ENCODE measurements around the gene ZNF837. TPM values are rescaled to one million over a fixed set of nuclear protein-coding genes. Genes with fewer than 3 reads are reported as not detected.

The ZNF837 gene
- total and polyA plus RNA-seq, 2 donors, result 2.9 to 3.8 TPM

- Histone ChIP-seq H3K36me3 (ENCODE audit: control insufficient read depth in 2 of 2, insufficient read depth in 2 of 2, low read length in 1 of 2) (peaks cover 0 to 4% of the 10 kb centered on the region in 2 donors), H3K27me3 (ENCODE audit: control insufficient read depth in 2 of 2, insufficient read depth in 1 of 2, low read length in 1 of 2) (peaks cover 22 to 75% of the 10 kb centered on the region in 2 donors), H3K27ac (ENCODE audit: low read depth in 1 of 2, low read length in 1 of 2) (no peak overlapping the region), H3K9me3 (ENCODE audit: control insufficient read depth in 2 of 2, insufficient read depth in 1 of 2, low read length in 1 of 2) (peaks cover 0 to 13% of the 10 kb centered on the region in 2 donors), H3K4me1 (ENCODE audit: control insufficient read depth in 2 of 2, insufficient read depth in 2 of 2, low read length in 2 of 2) (peaks cover 8 to 25% of the 10 kb centered on the region in 2 donors), H3K4me3 (ENCODE audit: low read length in 2 of 2) (no peak overlapping the region)
- WGBS, result 97% methylated on average over 15 of the region's 15 CpGs
- DNase-seq (ENCODE audit: low read depth in 6 of 9, low spot score in 9 of 9), result no peak
These were observed 26.9 kb downstream of the ZNF837 start for GRCh38 chr19:58353717-58354477.

GRCh38 chr19:58352760-58353671 is 27.8 kb downstream of the ZNF837 start, which contains the start of gene A1BG:
TSS of gene A1BG (minus strand) at chr19:58353492. CDS start at chr19:58353437, 55 bp downstream.
- no peak within 1 kb of the TSS for H3K4me3 ChIP-seq (ENCODE audit: low read length in 2 of 2)
- peaks cover 8 to 28% of the 10 kb centered on the region in 2 donors for H3K4me1 ChIP-seq (ENCODE audit: control insufficient read depth in 2 of 2, insufficient read depth in 2 of 2, low read length in 2 of 2)
- H3K27me3 ChIP-seq (ENCODE audit: control insufficient read depth in 2 of 2, insufficient read depth in 1 of 2, low read length in 1 of 2), result peaks cover 22 to 76% of the 10 kb centered on the region in 2 donors
- H3K9me3 ChIP-seq (ENCODE audit: control insufficient read depth in 2 of 2, insufficient read depth in 1 of 2, low read length in 1 of 2), result peaks cover 0 to 13% of the 10 kb centered on the region in 2 donors
- DNase-seq (ENCODE audit: low read depth in 6 of 9, low spot score in 9 of 9), result no peak
- peaks cover 0 to 4% of the 10 kb centered on the region in 2 donors for H3K36me3 ChIP-seq (ENCODE audit: control insufficient read depth in 2 of 2, insufficient read depth in 2 of 2, low read length in 1 of 2)
- H3K27ac ChIP-seq (ENCODE audit: low read depth in 1 of 2, low read length in 1 of 2), result no peak within 1 kb of the TSS
- WGBS, result 96% methylated on average over 26 of the region's 26 CpGs

GRCh38 chr19:58351990-58352755 is 28.7 kb downstream of the ZNF837 start:
- H3K4me3 ChIP-seq (ENCODE audit: low read length in 2 of 2), result no peak overlapping the region
- WGBS, result 95% methylated on average over 23 of the region's 23 CpGs
- H3K27me3 ChIP-seq (ENCODE audit: control insufficient read depth in 2 of 2, insufficient read depth in 1 of 2, low read length in 1 of 2), result peaks cover 21 to 75% of the 10 kb centered on the region in 2 donors
- peaks cover 0 to 14% of the 10 kb centered on the region in 2 donors for H3K9me3 ChIP-seq (ENCODE audit: control insufficient read depth in 2 of 2, insufficient read depth in 1 of 2, low read length in 1 of 2)
- no peak for DNase-seq (ENCODE audit: low read depth in 6 of 9, low spot score in 9 of 9)
- H3K27ac ChIP-seq (ENCODE audit: low read depth in 1 of 2, low read length in 1 of 2), result no peak overlapping the region
- H3K4me1 ChIP-seq (ENCODE audit: control insufficient read depth in 2 of 2, insufficient read depth in 2 of 2, low read length in 2 of 2), result peaks cover 8 to 34% of the 10 kb centered on the region in 2 donors
- peaks cover 0 to 4% of the 10 kb centered on the region in 2 donors for H3K36me3 ChIP-seq (ENCODE audit: control insufficient read depth in 2 of 2, insufficient read depth in 2 of 2, low read length in 1 of 2)

DNA sequence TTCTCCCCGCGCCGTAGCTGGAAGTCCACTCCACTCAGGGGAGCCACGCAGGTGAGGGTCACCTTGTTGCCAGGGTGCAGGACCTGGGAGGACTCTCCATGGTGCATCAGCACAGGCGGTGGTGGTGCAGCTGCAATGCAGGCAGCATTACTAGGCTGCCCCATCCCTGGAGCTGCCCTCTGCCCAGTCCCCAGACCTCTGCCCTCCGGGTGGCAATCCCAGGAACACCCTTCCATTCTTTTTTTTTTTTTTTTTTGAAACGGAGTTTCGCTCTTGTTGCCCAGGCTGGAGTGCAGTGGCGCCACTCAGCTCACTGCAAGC is 29.3 kb downstream of the ZNF837 start:
- peaks cover 11 to 35% of the 10 kb centered on the region in 2 donors for H3K4me1 ChIP-seq (ENCODE audit: control insufficient read depth in 2 of 2, insufficient read depth in 2 of 2, low read length in 2 of 2)
- peaks cover 15 to 73% of the 10 kb centered on the region in 2 donors for H3K27me3 ChIP-seq (ENCODE audit: control insufficient read depth in 2 of 2, insufficient read depth in 1 of 2, low read length in 1 of 2)
- peaks cover 0 to 4% of the 10 kb centered on the region in 2 donors for H3K36me3 ChIP-seq (ENCODE audit: control insufficient read depth in 2 of 2, insufficient read depth in 2 of 2, low read length in 1 of 2)
- no peak overlapping the region for H3K27ac ChIP-seq (ENCODE audit: low read depth in 1 of 2, low read length in 1 of 2)
- no peak overlapping the region for H3K4me3 ChIP-seq (ENCODE audit: low read length in 2 of 2)
- 97% methylated on average over 9 of the region's 9 CpGs for WGBS
- peaks cover 0 to 13% of the 10 kb centered on the region in 2 donors for H3K9me3 ChIP-seq (ENCODE audit: control insufficient read depth in 2 of 2, insufficient read depth in 1 of 2, low read length in 1 of 2)
- DNase-seq (ENCODE audit: low read depth in 6 of 9, low spot score in 9 of 9), result no peak

DNA sequence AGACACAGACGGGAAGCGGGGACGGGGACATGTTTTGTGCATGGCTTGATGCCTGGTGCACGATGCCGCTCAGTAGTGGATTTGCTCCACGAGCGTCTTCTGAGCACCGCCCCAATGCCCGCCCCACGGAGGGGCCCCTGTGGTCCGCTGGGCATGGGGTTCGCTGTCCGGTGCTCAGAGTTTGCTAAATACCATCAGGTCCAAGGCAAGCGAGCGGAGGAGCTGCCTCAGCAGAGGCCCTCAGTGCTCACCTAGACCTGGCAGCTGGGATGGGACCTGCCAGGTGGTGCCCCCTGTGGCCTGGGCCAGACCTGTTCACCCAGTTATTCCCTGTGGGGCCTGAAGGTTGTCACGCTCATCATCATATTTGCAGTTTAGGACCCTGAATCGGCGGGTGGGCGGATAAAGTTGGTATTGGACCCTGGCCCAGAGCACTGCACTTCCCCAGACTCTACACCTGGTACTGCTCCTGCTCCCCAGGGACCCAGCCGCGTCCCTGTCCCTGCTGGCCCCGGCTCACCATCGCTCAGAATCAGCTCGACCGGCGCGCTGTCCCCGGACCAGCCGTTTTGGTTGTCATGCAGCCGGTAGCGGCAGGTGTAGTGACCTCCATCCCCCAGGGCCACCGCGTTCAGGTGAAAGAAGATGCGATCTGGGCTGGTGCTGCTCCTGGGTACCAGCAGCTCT is 29.8 kb downstream of the ZNF837 start:
- peaks cover 10 to 34% of the 10 kb centered on the region in 2 donors for H3K4me1 ChIP-seq (ENCODE audit: control insufficient read depth in 2 of 2, insufficient read depth in 2 of 2, low read length in 2 of 2)
- H3K9me3 ChIP-seq (ENCODE audit: control insufficient read depth in 2 of 2, insufficient read depth in 1 of 2, low read length in 1 of 2), result peaks cover 0 to 9% of the 10 kb centered on the region in 2 donors
- peaks cover 0 to 4% of the 10 kb centered on the region in 2 donors for H3K36me3 ChIP-seq (ENCODE audit: control insufficient read depth in 2 of 2, insufficient read depth in 2 of 2, low read length in 1 of 2)
- H3K27ac ChIP-seq (ENCODE audit: low read depth in 1 of 2, low read length in 1 of 2), result no peak overlapping the region
- DNase-seq (ENCODE audit: low read depth in 6 of 9, low spot score in 9 of 9), result no peak
- no peak overlapping the region for H3K4me3 ChIP-seq (ENCODE audit: low read length in 2 of 2)
- H3K27me3 ChIP-seq (ENCODE audit: control insufficient read depth in 2 of 2, insufficient read depth in 1 of 2, low read length in 1 of 2), result peaks cover 15 to 68% of the 10 kb centered on the region in 2 donors
- 84% methylated on average over 34 of the region's 34 CpGs for WGBS

DNA sequence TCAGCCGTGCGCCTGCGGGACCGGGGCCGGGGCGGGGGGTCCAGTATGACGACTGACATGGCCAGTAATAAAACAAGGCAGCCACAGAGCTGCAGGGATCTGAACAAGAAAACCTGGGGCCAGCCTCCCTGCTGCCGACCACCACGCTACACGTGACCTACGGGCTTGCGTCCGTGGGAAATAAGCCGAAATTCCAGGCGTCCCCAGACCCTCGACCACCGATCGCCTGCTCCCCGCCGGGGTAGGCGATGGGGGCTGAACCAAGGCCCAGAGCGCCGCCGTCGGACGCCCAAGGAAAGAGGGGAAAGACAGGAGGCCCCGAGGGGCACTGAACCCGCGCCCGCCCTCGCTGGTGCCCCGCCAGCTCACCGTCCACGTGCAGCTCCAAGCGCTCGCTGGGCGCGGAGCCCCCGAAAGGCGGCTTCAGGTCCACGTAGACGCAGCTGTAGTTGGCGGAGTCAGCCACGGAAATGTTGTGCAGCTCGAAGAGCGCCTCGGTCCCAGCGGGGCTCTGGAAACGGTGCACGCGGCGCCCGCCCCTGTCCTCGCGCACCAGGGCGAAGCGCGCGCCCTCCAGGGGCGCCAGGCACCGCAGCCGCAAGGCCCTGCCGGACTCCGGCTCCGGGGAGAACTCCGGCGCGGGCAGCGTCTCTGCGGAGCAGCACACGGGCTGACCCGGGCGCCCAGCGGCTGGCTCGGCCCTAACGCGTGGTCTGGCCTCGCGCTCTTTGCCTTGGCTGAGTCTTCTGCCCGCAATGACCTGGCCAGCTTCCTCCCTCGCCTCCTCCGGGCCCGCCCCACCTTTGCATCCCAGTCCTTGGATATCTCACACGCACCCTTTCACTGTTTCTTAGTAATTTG is 30.6 kb downstream of the ZNF837 start:
- Histone ChIP-seq H3K9me3 (ENCODE audit: control insufficient read depth in 2 of 2, insufficient read depth in 1 of 2, low read length in 1 of 2) (peaks cover 0 to 6% of the 10 kb centered on the region in 2 donors), H3K27ac (ENCODE audit: low read depth in 1 of 2, low read length in 1 of 2) (no peak overlapping the region), H3K4me1 (ENCODE audit: control insufficient read depth in 2 of 2, insufficient read depth in 2 of 2, low read length in 2 of 2) (peaks cover 4 to 30% of the 10 kb centered on the region in 2 donors), H3K36me3 (ENCODE audit: control insufficient read depth in 2 of 2, insufficient read depth in 2 of 2, low read length in 1 of 2) (peaks cover 0 to 4% of the 10 kb centered on the region in 2 donors), H3K4me3 (ENCODE audit: low read length in 2 of 2) (no peak overlapping the region), H3K27me3 (ENCODE audit: control insufficient read depth in 2 of 2, insufficient read depth in 1 of 2, low read length in 1 of 2) (peaks cover 9 to 60% of the 10 kb centered on the region in 2 donors)
- peak in 1 of 9 donors; percentile 32 for DNase-seq (ENCODE audit: low read depth in 6 of 9, low spot score in 9 of 9)
- 51% methylated on average over 84 of the region's 84 CpGs for WGBS

- whole genome bisulfite sequencing, result 66% methylated on average over 8 of the region's 8 CpGs
- H3K9me3 ChIP-seq (ENCODE audit: control insufficient read depth in 2 of 2, insufficient read depth in 1 of 2, low read length in 1 of 2), result peaks cover 0 to 6% of the 10 kb centered on the region in 2 donors
- no peak for DNase-seq (ENCODE audit: low read depth in 6 of 9, low spot score in 9 of 9)
- H3K4me1 ChIP-seq (ENCODE audit: control insufficient read depth in 2 of 2, insufficient read depth in 2 of 2, low read length in 2 of 2), result peaks cover 4 to 27% of the 10 kb centered on the region in 2 donors
- peaks cover 0 to 4% of the 10 kb centered on the region in 2 donors for H3K36me3 ChIP-seq (ENCODE audit: control insufficient read depth in 2 of 2, insufficient read depth in 2 of 2, low read length in 1 of 2)
- no peak overlapping the region for H3K27ac ChIP-seq (ENCODE audit: low read depth in 1 of 2, low read length in 1 of 2)
- no peak overlapping the region for H3K4me3 ChIP-seq (ENCODE audit: low read length in 2 of 2)
- peaks cover 9 to 55% of the 10 kb centered on the region in 2 donors for H3K27me3 ChIP-seq (ENCODE audit: control insufficient read depth in 2 of 2, insufficient read depth in 1 of 2, low read length in 1 of 2)
These were observed 31.2 kb downstream of the ZNF837 start for GRCh38 chr19:58349590-58349989.
